COR-L47 (cell line): ENCODE measurements around the gene SORCS2.
"Not testable (repeated sequence)": the region's sequence is repeated elsewhere in the genome, so short reads cannot be mapped to it uniquely, and the experiment has no call there.

Experiments
- DNase-seq: peaks from one replicate; lab custom pipeline; 2025; lab: John Stamatoyannopoulos, UW

SORCS2 gene

GRCh38 chr4:7200801-7201200, 8.5 kb downstream of the SORCS2 start:
- DNase-seq = no peak

DNA sequence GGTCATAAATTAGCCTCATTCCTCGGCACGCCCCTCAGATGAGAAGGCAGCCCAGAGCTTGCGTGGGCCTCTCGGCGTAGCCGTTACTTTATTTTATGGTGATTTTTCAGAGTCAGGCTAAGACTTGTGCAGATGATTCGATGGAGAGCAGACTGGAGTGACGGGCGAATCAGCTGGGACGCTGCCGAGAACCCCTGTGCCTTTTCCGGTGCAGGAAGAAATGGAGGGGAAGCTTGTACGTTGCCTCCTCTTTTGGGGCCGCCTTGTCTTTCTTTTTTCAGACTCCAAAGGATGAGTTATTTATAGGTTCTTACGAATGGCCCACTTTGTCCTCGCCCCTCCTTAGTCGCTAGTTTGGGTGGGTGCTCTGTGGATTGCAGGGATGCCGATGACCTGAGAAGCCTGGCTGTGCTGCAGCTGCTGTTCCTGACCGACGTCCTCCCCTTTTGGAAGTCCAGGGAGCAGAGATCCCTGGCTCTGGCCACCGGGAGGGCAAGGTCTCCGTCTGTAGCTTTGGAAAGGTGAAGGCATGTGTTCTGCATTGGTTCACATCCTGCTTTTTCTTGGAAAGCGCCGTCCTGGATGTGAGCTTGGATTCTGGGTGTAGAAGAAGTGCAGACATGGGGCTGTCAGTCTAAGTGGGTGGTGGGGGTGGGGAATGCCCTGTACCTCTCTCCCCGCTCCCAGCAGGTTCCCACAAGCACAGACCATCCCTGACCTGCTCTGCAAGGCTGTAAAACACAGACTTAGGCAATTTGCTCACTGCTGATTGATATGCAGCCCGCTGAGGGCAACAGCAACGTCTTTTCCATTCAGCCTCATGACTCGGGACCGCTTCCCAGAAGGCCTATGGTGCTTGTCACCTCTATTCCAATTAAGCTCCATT, 9.3 kb downstream of the SORCS2 start:
- DNase-seq = no peak

GRCh38 chr4:7202411-7202810, 10.1 kb downstream of the SORCS2 start:
- no peak for DNase-seq

GRCh38 chr4:7204656-7205387, 12.5 kb downstream of the SORCS2 start:
- no peak for DNase-seq

- DNase-seq = no peak
These were observed 14.0 kb downstream of the SORCS2 start for GRCh38 chr4:7206385-7206784.

DNA sequence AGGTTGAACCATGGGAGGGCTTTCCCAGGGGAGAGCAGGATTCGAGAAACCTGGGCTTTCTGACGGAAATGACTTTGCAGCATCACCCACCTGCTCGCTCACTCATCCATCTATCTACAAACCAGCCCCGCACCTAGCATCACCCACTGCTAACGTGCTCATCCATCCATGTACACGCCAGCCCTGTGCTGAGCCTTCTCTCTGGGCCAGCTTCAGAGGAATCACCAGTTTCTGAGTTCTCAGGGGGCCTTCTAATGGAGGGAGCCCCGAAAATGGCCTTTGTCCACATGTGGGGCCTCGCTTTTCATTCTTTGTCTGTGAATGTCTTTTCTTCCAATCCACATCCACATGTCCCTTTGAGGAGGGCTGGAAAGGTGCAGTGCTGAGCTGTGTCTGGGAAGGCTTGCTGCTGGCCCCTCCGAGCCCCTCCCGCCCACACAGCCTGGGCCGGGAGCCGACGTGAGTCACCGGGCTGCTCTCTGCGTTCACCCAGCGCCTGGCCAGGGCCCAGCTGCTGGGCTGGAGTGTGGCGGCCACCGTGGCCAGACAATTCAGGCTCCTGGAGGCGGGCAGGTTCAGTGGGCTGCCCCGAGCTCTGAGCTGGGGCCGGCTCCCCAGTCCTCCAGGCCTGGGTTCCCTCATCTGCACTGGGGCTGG, 14.7 kb downstream of the SORCS2 start:
- no peak for DNase-seq

DNA sequence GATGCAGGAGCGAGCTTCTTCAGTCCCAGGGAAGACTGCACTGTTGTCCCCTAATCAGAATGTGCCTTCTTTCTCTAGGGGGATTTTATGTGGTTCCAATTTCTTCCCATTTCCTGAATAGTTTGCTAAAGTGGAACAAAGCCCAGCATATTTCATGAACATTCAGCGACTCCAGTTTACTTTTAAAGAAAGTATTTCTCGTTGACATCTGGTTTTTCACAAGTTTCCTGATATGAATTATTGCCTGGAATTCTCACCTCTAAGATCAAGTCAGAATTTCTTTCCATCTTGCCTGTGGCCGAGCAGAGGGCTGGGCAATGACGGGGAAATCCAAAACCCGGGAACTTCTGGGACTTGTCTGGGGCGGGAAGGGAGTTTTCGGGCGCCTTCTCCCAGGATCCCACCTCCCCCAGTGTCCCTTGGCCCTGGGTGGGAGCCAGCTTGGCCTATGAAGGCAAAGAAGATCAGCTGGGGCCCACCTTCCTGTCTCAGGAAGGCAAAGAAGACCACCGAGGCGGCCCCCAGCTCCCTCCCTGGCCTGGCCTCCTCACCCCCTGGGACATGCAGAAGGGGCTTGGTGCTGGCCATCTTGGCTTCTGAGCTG, 15.4 kb downstream of the SORCS2 start:
- no peak for DNase-seq

- DNase-seq = no peak
These were observed 16.4 kb downstream of the SORCS2 start for GRCh38 chr4:7208509-7209451.

GRCh38 chr4:7209699-7210098, 17.4 kb downstream of the SORCS2 start:
- DNase-seq = no peak

- DNase-seq = no peak
These were observed 18.5 kb downstream of the SORCS2 start for GRCh38 chr4:7210824-7211223.

- DNase-seq = no peak
These were observed 19.9 kb downstream of the SORCS2 start for GRCh38 chr4:7212101-7212674.

DNA sequence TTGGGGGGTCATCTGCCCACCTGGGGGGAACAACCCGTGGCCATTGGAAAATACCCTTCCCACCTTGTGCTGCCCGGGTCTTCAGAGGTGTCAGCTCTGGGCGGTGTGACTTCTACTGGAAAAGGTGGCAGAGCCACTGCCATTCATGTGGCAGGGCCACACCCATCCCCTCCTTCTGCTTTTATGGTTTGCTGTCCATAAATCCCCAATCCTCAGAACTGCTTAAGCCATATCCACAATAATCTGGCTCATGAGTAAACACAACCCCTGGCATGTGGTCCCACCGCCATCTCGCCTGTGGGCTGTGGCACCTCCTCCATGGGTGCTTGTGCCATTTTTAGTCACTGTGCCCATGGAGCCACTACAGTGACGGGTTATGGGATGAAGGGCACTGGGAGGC, 20.6 kb downstream of the SORCS2 start:
- no peak for DNase-seq

- no peak for DNase-seq
These were observed 21.5 kb downstream of the SORCS2 start for GRCh38 chr4:7213807-7214206.

- DNase-seq = no peak
These were observed 22.0 kb downstream of the SORCS2 start for GRCh38 chr4:7214359-7214758.

GRCh38 chr4:7215187-7215586, 22.8 kb downstream of the SORCS2 start:
- DNase-seq = not testable (repeated sequence)

- DNase-seq = no peak
These were observed 24.7 kb downstream of the SORCS2 start for GRCh38 chr4:7217039-7217438.

DNA sequence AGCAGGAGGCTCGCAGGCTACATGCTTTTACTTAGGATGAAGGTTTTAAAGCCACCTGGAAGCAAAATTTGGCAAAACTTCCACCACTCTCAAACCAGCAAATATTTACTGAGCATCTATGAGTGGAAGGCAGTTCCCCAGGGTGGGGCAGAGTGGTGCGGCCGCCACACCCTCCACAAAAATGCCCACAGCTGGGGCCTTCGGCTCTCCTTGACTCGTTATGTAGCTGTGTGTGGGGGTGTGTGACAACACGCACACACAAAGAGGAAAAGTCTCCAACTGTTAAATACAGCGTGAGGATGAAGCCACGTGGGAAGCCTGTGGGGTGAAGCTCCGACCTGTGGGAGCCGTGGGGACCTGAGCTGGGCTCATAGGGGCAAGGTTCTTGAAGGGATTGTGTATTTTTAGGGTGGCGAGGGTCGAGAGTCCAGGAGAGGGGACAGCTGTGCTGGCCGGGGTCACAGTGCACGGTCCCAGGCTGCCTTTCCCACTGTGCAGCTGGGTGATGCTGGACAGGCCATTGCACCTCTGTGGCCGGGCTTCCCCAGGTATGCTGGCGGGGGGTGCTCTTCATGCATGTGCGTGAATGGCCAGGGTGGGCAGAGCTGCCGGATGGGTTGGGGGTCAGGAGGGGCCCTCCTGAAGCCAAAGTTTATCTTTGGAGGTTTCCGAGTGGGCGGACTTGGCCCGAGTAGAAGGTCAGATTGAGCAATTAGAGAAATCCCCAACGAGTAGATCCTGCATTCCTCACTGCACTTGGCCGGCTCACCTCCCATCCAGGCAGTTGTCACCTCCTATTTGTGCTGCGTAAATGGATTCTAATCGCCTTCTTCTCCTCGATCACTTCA, 25.4 kb downstream of the SORCS2 start:
- no peak for DNase-seq

DNA sequence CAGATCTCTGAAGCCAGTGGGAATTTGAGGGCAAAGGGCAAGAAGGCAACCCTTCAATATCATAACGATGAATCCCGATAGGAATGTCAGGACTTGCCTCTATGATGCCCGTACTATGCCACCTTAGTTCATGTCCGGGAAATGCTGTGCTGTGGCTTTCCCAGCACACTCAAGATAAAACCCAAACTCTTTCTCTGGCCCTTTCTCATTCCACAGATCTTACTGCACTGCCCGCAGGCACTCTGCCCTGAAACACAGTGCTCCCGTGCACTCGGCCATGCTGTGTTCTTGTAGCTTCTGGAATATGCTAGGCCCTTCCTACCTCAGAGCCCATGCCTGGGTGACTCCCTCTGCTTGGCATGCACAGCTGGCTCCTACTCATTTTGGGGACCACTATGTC, 26.3 kb downstream of the SORCS2 start:
- DNase-seq = no peak

DNA sequence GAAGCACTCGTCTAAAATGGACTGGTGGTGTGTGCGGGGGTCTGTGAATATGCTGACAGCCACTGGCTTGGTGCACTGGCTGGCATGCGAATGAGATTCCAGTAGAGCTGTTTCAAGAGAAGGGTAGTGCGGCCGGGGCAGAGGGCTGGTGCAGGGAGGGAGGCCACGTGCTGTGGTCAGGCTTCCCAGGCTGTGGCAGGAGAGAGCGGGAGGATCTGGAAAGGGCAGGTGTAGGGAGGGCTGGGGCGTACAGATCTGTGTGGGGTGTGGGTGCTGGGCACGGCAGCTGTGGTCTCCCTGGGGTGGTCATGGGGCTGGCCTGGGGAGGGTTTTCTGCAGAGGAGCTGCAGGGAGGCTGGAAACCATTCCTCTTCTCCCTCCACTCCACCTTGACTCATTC, 30.2 kb downstream of the SORCS2 start:
- DNase-seq = no peak

DNA sequence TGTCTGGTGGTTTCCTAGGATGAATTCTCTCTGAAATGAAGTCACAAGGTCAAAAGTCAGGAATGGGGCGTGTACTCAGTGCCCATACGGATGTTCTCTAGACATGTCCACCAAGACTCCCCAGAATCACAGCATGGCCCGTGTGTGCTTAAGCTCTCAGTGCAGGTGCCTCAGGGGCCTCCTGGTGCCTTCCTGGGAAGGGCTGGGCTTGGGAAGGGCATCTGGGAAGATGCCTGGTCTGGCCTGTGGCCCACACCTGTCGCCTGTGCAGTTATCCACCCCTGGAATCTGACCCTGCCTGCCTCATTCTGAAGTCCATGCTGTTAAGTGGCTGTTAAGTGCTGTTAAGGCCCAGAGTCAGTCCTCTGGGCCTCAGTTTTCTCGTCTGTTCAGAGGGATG, 31.2 kb downstream of the SORCS2 start:
- no peak for DNase-seq
